ENCODE data around the gene DNAJB5. TPM values are rescaled to one million over a fixed set of nuclear protein-coding genes. Genes with fewer than 3 reads are reported as not detected.
A peak's percentile ranks its signal among the peaks of the same experiment; 100 is the strongest.

DNAJB5 gene
- total and polyA plus RNA-seq, 2 experiments from 2014 or later = 20.3 to 37.4 TPM

DNA sequence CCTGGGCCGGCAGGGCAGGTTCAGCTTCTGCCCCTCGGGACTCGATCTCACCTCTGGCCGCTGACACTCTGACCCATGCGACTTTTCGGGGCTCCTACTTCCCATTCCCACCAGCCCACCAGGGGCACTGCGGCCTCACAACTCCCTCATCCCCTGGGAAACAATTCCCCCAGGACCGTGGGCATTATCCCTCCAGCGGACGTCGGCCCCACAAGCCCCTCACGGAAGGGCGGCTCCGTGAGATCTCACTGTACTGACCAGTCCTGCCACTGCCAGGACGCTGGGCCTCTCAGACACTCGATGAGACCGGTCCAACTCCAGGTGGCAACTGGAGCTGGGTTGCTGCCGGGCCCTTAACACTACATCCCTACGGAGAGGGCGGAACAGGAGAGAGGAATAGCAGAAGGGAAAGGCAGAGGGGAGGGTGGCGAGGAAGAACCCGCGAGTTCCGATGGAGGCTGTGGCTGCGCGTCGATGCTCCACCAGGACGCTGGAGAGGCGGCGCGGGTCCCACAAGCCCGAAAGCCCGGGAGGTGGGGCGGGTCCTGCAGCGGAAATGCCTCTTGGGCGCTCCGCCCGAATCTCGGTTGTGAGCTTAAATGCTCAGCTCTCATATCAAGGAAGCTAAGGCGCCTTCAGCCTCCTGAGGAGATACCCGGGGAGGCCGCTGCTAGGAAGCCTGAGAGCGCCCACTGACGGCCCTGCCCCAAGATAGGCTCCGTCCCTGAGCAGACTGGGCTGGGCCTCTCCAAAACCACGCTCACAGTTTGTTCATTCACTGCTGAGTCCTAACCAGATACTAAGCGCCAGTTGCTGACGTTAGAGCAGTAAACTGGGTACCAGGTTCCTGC lies 46.5 kb downstream of the DNAJB5 start:
- H3K36me3 ChIP-seq (ENCODE audit: insufficient read depth) = no peaks in the 10 kb centered on the region
- 0 out of 2 replicates have a peak, but pooled peaks have one; percentile 15 for TF ChIP-seq POLR2AphosphoS5 (IDR thresholded peaks at IDR 0.05; ENCODE audit: low read depth)
- TF ChIP-seq, protein P1, sequence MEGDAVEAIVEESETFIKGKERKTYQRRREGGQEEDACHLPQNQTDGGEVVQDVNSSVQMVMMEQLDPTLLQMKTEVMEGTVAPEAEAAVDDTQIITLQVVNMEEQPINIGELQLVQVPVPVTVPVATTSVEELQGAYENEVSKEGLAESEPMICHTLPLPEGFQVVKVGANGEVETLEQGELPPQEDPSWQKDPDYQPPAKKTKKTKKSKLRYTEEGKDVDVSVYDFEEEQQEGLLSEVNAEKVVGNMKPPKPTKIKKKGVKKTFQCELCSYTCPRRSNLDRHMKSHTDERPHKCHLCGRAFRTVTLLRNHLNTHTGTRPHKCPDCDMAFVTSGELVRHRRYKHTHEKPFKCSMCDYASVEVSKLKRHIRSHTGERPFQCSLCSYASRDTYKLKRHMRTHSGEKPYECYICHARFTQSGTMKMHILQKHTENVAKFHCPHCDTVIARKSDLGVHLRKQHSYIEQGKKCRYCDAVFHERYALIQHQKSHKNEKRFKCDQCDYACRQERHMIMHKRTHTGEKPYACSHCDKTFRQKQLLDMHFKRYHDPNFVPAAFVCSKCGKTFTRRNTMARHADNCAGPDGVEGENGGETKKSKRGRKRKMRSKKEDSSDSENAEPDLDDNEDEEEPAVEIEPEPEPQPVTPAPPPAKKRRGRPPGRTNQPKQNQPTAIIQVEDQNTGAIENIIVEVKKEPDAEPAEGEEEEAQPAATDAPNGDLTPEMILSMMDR (conservative IDR thresholded peaks at IDR 0.05; ENCODE audit: low read depth in 2 of 2) = peak; percentile 42 to 44
- TF ChIP-seq EZH2phosphoT487 (IDR thresholded peaks at IDR 0.05; ENCODE audit: unreplicated experiment) = no peak
- no peak for TF ChIP-seq EZH2 (IDR thresholded peaks at IDR 0.05; ENCODE audit: low read depth, unreplicated experiment)
- TF ChIP-seq, protein P2, sequence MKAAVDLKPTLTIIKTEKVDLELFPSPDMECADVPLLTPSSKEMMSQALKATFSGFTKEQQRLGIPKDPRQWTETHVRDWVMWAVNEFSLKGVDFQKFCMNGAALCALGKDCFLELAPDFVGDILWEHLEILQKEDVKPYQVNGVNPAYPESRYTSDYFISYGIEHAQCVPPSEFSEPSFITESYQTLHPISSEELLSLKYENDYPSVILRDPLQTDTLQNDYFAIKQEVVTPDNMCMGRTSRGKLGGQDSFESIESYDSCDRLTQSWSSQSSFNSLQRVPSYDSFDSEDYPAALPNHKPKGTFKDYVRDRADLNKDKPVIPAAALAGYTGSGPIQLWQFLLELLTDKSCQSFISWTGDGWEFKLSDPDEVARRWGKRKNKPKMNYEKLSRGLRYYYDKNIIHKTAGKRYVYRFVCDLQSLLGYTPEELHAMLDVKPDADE (IDR thresholded peaks at IDR 0.05) = no peak
- no peak for TF ChIP-seq NANOG (IDR thresholded peaks at IDR 0.05; ENCODE audit: borderline replicate concordance)
- TF ChIP-seq, protein P3, sequence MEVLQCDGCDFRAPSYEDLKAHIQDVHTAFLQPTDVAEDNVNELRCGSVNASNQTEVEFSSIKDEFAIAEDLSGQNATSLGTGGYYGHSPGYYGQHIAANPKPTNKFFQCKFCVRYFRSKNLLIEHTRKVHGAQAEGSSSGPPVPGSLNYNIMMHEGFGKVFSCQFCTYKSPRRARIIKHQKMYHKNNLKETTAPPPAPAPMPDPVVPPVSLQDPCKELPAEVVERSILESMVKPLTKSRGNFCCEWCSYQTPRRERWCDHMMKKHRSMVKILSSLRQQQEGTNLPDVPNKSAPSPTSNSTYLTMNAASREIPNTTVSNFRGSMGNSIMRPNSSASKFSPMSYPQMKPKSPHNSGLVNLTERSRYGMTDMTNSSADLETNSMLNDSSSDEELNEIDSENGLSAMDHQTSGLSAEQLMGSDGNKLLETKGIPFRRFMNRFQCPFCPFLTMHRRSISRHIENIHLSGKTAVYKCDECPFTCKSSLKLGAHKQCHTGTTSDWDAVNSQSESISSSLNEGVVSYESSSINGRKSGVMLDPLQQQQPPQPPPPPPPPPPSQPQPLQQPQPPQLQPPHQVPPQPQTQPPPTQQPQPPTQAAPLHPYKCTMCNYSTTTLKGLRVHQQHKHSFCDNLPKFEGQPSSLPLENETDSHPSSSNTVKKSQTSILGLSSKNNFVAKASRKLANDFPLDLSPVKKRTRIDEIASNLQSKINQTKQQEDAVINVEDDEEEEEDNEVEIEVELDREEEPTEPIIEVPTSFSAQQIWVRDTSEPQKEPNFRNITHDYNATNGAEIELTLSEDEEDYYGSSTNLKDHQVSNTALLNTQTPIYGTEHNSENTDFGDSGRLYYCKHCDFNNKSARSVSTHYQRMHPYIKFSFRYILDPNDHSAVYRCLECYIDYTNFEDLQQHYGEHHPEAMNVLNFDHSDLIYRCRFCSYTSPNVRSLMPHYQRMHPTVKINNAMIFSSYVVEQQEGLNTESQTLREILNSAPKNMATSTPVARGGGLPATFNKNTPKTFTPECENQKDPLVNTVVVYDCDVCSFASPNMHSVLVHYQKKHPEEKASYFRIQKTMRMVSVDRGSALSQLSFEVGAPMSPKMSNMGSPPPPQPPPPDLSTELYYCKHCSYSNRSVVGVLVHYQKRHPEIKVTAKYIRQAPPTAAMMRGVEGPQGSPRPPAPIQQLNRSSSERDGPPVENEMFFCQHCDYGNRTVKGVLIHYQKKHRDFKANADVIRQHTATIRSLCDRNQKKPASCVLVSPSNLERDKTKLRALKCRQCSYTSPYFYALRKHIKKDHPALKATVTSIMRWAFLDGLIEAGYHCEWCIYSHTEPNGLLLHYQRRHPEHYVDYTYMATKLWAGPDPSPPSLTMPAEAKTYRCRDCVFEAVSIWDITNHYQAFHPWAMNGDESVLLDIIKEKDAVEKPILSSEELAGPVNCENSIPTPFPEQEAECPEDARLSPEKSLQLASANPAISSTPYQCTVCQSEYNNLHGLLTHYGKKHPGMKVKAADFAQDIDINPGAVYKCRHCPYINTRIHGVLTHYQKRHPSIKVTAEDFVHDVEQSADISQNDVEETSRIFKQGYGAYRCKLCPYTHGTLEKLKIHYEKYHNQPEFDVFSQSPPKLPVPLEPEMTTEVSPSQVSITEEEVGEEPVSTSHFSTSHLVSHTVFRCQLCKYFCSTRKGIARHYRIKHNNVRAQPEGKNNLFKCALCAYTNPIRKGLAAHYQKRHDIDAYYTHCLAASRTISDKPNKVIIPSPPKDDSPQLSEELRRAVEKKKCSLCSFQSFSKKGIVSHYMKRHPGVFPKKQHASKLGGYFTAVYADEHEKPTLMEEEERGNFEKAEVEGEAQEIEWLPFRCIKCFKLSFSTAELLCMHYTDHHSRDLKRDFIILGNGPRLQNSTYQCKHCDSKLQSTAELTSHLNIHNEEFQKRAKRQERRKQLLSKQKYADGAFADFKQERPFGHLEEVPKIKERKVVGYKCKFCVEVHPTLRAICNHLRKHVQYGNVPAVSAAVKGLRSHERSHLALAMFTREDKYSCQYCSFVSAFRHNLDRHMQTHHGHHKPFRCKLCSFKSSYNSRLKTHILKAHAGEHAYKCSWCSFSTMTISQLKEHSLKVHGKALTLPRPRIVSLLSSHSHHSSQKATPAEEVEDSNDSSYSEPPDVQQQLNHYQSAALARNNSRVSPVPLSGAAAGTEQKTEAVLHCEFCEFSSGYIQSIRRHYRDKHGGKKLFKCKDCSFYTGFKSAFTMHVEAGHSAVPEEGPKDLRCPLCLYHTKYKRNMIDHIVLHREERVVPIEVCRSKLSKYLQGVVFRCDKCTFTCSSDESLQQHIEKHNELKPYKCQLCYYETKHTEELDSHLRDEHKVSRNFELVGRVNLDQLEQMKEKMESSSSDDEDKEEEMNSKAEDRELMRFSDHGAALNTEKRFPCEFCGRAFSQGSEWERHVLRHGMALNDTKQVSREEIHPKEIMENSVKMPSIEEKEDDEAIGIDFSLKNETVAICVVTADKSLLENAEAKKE (CRISPR knock-in tag; IDR thresholded peaks at IDR 0.05) = no peak
- no peak for TF ChIP-seq ZNF331 (CRISPR knock-in tag; IDR thresholded peaks at IDR 0.05; ENCODE audit: low read depth)
- peak overlapping the region; percentile 98 for H2AFZ ChIP-seq
- H3K4me3 Mint-ChIP-seq = peak overlapping the region; percentile 38; the same call in 2 of the 3 replicates
- ATAC-seq (peak; percentile 87), DNase-seq (ENCODE audit: low spot score) (peak; percentile 89)
- H3K79me2 ChIP-seq (replicated peaks; ENCODE audit: insufficient read depth) = no peaks in the 10 kb centered on the region
- H3K9me2 ChIP-seq (ENCODE audit: insufficient read depth) = peaks cover 4% of the 10 kb centered on the region; the same call in 1 of the 2 replicates
- peaks cover 5% of the 10 kb centered on the region; the same call in 1 of the 2 replicates for H3F3A ChIP-seq (replicated peaks; ENCODE audit: low read depth)
- H3K36me3 Mint-ChIP-seq (ENCODE audit: low read depth) = peaks cover 21% of the 10 kb centered on the region
- H3K27ac Mint-ChIP-seq = no peak overlapping the region
- H3K4me1 Mint-ChIP-seq = 0 out of 3 replicates have a peak, but pooled peaks cover 2% of the 10 kb centered on the region
- H3K9me3 Mint-ChIP-seq = peaks cover 3% of the 10 kb centered on the region; the same call in 2 of the 3 replicates
- H4K20me1 ChIP-seq (replicated peaks; ENCODE audit: insufficient read depth) = no peaks in the 10 kb centered on the region
- no peaks in the 10 kb centered on the region for H3K27me3 ChIP-seq (ENCODE audit: insufficient read depth)
- H3K4me3 ChIP-seq = peak overlapping the region; percentile 53
- H3K27me3 Mint-ChIP-seq (ENCODE audit: insufficient read depth, low read depth, poor library complexity) = no peaks in the 10 kb centered on the region
- peak overlapping the region; percentile 91 for H3K27ac ChIP-seq (ENCODE audit: low read depth)
- H3K4me2 ChIP-seq = peak overlapping the region; percentile 88
- H3K4me1 ChIP-seq (ENCODE audit: insufficient read depth) = peaks cover 5% of the 10 kb centered on the region; the same call in 1 of the 2 replicates
